HG02759 (cell line): ENCODE measurements around the gene STAT4.

Experiments
- ATAC-seq: cut with Tn5 transposase; IDR thresholded peaks from one replicate; pipeline ENCODE4 v1.9.1; 2021; ENCODE audit warnings: mild to moderate bottlenecking, moderate library complexity; ENCODE audit not compliant: unreplicated experiment

STAT4 gene

DNA sequence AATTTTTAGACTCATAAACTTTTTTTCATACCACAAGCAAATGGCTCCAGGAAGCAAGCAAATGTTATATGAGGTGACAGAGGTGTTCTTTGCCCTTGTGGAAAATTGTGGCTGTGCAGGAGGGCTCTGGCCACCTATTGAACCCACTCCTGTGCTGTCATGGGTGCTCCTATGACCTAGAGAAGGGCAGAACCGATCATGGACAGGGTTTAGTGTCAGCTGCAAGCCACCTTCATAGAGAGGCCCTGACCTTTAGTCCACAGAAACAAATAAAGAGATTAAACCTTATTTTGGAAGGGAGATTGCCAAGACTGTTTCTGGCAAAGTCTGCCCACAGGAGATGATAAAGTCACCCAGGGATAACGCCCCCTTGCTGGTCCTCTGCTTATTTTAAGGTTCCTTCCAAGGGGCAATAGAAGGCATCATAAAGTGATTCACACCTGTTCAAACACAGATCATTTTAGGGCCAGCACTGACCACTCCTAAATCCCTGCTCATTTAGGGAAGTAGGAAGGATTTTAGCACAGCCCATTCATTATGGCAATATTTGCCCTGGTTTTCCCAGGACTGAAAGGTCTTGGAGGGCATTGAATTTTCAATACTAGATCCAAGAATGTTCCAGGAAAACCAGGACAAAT lies 26.1 kb upstream of the STAT4 start:
- peak; percentile 21 for ATAC-seq

DNA sequence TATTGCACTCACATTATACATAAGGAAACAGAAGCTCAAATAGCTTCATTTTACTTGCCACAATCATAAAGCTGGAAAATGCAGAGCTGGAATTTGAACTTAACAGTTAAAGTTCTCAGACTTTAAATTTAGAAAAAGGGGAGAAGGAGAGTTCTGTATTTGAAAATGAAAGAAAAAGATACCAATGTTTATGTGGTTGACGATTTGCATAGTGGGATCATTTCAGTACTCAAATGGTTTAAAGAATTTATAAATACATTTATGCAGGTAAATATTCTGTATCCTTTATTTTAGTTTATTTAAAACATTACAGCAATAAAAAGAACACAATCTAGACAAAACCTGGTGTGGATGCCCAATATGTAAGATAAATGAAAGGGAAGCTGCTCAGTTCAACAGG lies 25.5 kb upstream of the STAT4 start:
- peak; percentile 40 for ATAC-seq

DNA sequence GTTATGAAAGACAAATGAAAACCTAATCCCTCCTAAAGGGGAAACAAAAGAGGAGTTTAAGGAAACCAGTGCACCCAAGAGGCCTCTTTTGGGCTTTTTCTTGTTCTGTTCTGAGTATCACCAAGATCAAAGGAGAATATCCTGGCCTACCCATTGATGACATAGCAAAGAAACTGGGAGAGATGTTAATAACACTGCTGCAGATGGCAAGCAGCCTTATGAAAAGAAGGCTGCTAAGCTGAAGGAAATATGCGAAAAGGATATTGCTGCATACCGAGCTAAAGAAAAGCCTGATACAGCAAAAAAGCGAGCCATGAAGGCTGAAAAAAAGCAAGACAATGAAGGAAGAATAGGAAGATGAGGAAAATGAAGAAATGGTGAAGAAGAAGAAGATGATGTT lies 23.6 kb upstream of the STAT4 start:
- no peak for ATAC-seq

- ATAC-seq, result no peak
Measured at GRCh38 chr2:191173206-191173605, 22.4 kb upstream of the STAT4 start.

DNA sequence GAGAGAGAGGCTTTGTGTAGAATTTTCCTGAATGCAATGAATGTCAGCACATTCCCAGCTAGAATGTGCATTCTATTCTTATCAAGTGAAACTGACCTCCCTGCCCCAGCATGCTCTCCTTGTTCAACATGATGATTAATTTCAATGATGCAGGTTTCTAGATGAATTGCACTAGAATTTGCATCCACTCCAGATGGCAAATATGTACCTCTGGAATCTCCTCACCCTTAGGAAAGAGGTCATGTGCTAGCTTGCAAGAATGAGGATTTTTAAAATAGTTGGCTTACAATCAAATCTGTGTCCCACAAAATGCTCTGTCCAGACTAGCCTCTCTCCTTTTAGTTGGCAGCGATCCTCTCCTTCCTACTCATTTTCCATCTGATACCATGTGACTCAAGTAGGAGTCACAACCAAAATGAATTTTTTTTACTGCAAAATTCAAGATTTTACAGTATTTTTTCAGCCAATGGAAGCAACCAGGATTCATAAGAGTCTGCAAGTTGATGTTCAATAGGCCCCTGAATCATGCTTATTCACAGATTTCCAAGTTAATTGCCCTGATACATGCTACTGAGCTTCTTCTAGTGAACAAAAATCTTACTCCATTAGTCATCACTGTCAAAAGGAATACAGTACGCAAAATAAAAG lies 21.0 kb upstream of the STAT4 start:
- ATAC-seq, result no peak

DNA sequence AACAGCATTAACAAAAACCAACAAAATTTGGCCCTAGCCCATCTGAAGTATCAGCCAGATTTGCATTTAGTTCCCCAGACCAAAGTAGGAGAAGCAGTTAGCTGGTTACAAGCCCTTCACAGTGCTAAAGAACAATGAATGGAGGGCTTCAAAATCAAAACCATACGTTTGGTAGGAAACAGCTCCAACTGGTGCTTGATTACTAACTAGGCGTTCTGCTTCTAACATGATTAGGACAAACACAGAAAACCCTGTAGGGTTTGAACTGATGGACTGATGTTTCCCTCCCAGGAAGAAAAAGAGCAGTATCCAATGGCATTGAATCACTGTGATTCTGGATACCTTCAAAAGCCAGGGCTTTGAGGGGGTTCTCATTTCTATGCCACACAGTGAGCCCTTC lies 20.5 kb upstream of the STAT4 start:
- ATAC-seq, result no peak

GRCh38 chr2:191170773-191171172 lies 20.0 kb upstream of the STAT4 start:
- ATAC-seq, result no peak

- ATAC-seq, result no peak
Measured at GRCh38 chr2:191170301-191170636, 19.5 kb upstream of the STAT4 start.

DNA sequence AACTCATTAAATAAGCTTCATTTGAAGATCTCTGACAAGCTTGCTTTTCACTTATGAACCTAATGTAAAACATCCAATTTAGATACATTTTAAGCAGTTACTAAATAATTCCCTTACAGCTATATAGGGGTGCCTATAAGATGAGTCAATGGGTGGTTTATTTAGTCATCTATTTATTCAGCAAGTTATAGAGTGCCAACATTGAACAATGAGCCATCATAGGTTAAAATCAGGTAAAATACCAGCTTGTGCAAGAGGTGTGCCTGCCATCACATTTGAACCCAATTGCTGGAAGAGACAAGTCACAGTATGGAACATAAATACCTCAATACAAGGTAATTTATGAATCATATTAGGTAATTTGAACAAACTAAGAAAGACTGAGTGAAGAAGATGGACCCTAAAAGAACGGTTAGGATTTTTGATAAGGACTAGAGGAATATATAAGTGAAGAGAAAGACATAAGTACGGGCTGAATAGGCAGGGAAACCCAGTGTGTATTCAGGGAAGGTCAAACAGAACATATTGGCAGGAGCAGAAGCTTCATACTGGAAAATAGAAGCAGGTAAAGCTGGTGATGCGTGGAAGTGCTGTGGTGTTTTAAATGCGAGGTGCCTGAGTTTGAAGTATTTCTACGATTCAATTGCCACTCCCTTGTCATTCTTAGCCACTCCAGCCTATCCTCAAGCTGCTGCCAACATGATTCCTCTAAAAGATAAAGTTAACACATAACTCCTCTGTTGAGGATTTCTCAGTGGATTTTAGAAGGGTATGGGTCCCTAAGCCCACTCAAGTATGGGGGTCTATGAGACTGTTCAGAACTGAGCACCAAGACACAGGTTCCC lies 18.9 kb upstream of the STAT4 start:
- no peak for ATAC-seq

DNA sequence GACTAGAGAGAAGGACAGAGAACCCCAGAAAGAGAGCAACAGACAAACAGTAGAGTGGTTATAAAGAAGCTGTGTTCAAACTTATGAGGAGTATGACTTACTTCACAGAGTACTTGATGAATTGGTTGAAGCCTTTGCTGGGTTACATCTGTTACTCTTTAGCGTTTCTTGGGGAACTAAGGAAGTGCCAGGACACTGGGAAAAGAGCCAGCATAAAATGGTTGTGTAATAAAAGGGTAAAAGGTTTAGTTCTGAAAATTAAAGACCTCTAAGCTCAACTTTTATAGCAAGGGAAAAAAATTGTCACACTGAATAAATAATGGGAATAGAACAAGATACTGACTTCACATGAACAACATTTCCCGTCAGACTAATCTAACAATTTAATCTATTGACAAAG lies 17.0 kb upstream of the STAT4 start:
- no peak for ATAC-seq

DNA sequence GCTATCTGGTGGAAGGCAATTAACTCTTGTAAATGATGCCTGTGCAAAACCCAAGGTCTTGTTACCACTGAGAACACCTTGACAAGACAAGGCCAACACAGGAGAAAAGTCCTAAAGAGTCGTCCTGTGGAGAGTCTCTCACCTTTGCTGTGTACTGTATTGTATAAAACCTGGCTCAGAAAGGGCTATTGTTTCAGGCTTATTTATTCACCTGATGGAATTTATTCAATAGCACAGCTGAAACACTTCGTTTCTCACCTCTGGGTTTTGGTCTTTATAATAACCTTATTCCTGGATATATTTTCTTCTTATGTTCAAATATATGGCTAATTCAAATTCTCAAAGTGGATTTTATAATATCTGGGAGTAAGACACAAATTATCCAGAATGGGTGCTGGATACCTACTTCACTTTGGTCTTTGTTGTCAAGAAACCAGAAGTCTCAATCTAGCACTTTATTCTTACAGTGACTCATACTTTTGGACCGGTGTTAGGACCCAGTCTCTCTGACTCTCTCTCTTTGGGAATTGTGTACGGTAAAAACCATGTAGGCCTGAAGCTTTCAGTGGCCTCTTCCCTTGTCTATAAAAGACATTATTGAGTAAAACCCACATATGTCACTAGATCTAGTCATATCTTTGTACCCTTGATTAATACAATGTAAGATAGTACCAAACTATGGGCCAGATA lies 16.1 kb upstream of the STAT4 start:
- ATAC-seq, result no peak

DNA sequence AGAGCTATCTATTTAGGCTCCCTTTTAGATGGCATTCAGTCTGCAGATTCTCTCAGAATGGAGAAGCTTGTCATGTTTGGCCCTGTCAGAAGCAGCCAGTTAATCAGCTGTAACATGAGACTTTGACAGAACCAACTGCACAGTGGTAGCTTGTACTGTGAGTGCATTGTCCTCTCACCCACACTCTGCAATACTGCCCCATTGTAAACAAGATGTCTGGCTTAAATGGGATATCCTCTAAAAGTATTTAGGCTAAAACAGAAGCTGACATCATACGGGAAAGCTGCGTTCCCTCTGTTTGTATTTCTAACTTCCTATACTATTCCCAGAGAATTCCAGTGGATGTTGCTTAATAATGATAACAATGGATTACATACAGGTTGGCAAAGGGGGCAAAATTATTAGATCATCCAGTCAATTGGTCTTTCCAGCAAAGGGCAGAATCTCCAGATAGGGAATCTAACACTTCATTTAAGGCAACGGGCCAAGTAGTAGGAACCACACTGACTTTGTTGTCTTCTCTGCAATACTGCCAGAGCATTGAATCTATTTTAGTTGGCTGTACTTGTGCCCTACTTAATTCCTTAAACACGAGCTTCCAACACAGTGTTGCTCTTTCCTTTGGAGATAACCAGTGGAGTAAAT lies 15.4 kb upstream of the STAT4 start:
- no peak for ATAC-seq

DNA sequence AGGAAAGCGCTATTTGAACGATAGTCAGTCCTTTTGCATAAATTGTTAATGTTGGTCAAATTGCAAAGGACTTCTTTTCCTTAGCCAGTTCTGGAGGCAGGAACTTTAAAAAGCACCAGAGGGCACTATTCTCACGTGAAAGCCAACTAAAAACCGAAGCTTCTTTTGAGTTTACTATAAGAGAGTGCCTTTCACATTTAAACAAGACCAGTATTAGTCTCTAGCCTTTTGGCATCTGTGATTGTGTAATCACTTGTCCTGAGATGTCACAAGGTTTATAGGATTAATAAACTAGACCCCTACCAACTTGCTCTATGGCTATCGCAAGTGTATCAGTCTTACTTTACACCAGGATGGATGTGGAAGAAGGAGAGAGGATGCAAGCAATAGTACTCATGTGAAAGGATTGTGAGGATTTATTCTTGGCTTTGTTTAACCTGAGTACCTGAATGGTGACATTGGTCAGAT lies 14.4 kb upstream of the STAT4 start:
- peak; percentile 93 for ATAC-seq

- ATAC-seq, result no peak
Measured at GRCh38 chr2:191158747-191159146, 8.0 kb upstream of the STAT4 start.

DNA sequence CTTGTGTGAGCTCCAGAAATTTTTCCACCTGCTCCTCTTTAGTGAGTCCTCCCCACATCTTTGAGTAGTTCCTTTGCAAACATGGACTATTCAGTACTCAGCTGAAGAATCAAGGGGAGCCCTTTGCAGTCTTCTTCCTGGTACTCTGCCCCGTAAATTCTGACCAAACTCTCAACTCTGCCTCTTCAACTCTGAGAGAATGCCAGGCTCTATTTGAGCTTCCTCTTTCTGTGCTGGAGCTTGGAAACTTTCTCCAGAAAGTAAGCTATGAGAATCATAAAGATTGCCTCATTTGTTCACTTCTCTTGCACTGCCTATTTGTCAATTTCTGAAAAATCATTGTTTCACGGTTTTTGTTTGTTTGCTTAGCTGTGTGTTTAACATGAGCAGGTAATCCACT lies 7.4 kb upstream of the STAT4 start:
- ATAC-seq, result no peak

- ATAC-seq, result peak; percentile 35
Measured at GRCh38 chr2:191155608-191156071, 4.8 kb upstream of the STAT4 start.

GRCh38 chr2:191153716-191154115 lies 2.9 kb upstream of the STAT4 start:
- no peak for ATAC-seq

DNA sequence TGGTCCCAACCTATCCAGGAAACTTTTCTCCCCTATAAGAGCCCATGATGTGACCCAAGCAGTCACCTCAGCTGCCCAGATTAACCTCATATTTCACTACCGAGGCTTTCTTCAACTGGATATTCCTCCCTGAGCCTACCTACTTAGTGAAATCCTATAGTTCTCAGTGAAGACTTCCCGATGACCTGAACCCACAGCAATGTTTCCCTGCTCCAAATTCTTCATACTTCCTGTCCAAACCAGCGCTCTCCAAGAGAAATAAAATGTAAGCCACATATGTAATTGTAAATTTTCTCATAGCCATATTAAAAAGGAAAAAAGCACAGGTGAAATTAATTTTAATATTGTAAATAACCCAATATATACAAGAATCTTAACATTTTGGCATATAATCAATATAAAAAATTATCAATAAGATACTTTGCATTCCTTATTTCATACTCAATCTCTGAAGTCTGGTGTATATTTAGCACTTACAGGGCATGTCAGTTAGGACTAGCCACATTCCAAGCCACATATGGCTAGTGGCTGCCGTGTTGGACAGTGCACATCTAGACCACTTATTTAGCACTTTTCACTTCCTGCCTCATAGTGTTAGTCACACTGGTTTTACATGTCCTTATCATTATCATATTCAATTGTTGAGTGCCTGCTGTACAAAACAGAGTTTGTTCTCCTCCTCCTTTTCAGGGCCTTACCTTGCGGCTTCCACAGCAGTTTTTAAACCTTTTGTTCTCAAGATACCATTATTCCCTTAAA lies 1.9 kb upstream of the STAT4 start:
- no peak for ATAC-seq

GRCh38 chr2:191151331-191151730 lies 537 bp upstream of the STAT4 start:
- ATAC-seq, result no peak

DNA sequence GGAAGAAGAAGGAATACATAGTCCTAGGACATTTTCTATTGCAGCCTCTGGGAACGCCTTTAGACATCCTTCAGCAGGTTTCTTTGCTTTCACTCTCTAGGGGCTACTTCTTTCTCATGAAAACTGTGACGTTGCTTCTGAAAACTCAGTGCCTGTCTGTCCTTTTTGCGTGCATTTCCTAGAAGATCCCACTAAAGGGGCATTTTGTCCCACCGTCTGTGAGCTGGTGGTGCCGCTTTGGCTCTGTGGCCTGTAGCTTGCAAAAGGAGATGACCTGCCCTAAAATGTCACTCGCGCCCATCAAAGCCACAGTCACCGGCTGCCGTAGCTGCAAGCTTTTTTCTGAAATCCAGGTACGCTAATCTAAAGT lies 579 bp downstream of the STAT4 start:
- peak; percentile 10 for ATAC-seq
